ENCODE data around the gene PALMD.

PALMD gene

DNA sequence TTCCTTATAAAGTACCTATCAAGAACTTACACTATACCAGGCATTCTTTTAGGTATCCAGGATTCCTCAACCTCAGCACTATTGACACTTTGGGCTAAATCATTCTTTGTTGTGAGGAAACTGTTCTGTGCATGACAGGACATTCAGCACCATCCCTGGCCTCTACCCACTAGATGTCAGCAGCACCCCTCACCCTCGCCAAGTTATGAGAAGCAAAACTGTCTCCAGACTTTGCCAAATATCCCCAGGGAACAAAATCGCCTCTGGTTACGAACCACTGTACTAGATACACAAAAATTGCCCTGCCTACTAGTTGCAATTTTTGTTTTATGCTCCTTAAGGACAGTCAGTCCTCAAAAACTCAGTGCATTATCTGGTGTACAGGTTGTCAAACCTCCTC lies 35.7 kb downstream of the PALMD start:
- no peak overlapping the region for H3K4me3 ChIP-seq (ENCODE audit: low read depth, low read length)
- no peak for DNase-seq (ENCODE audit: low read depth)
- TF ChIP-seq, protein P1, sequence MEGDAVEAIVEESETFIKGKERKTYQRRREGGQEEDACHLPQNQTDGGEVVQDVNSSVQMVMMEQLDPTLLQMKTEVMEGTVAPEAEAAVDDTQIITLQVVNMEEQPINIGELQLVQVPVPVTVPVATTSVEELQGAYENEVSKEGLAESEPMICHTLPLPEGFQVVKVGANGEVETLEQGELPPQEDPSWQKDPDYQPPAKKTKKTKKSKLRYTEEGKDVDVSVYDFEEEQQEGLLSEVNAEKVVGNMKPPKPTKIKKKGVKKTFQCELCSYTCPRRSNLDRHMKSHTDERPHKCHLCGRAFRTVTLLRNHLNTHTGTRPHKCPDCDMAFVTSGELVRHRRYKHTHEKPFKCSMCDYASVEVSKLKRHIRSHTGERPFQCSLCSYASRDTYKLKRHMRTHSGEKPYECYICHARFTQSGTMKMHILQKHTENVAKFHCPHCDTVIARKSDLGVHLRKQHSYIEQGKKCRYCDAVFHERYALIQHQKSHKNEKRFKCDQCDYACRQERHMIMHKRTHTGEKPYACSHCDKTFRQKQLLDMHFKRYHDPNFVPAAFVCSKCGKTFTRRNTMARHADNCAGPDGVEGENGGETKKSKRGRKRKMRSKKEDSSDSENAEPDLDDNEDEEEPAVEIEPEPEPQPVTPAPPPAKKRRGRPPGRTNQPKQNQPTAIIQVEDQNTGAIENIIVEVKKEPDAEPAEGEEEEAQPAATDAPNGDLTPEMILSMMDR (IDR thresholded peaks at IDR 0.05; ENCODE audit: insufficient read depth, low read depth, low read length, missing control alignments), result no peak

DNA sequence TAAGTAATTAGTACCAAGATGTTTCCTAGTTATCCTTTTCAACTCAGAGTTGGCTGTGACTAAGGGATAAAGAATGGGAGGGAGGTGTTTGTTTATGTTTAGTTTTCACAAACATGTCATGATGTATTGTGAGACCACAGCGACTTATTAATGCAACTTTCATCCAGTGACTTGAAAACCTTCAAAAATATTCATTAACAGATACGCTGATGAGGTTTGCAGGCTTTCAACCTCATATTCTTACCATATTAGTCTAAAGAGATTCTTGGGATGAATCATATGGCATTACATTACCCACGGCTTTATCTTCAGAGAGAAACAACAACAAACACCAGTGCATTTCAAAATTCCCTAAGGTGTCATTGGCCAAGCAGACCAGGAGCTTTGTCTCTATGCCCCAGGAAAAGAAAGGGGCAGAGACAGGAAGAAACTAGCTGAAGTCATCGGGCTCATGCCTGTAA lies 36.4 kb downstream of the PALMD start:
- no peak for DNase-seq (ENCODE audit: low read depth)
- no peak overlapping the region for H3K4me3 ChIP-seq (ENCODE audit: low read depth, low read length)
- TF ChIP-seq, protein P1 (IDR thresholded peaks at IDR 0.05; ENCODE audit: insufficient read depth, low read depth, low read length, missing control alignments), result no peak

DNA sequence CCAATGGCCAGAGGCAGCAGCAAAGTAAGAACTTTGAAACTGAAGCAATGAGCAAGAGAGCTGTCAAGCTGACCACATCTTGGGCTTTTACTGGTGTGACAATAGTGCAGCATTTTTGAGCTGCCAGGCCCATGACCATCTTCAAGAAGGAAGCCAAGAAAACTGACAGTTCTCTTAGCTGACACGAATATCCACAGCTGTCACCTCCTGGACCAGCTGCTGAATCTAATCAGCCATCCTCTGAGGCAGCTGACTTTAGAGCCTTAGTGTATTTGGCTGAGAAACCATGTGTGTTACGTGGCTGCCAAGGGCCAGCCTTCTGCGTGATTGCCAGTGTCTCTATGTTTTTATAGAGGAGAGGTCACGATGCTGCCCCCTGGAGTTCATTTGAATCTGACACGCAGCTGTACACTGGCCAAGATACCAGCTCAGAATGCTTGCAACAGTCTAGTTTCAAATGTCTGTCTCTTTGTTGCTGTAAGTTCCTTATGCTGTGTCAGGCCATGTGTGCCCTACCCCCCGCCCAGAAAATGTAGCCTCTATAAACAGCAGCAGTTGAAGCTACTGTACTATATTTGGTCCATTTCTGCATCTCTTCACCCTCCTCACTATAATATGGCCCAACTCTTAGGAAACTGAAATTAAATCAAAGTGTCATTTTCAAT lies 39.7 kb downstream of the PALMD start:
- TF ChIP-seq, protein P1 (IDR thresholded peaks at IDR 0.05; ENCODE audit: insufficient read depth, low read depth, low read length, missing control alignments), result peak; percentile 68
- peak; percentile 74 for DNase-seq (ENCODE audit: low read depth)
- H3K4me3 ChIP-seq (ENCODE audit: low read depth, low read length), result no peak overlapping the region

DNA sequence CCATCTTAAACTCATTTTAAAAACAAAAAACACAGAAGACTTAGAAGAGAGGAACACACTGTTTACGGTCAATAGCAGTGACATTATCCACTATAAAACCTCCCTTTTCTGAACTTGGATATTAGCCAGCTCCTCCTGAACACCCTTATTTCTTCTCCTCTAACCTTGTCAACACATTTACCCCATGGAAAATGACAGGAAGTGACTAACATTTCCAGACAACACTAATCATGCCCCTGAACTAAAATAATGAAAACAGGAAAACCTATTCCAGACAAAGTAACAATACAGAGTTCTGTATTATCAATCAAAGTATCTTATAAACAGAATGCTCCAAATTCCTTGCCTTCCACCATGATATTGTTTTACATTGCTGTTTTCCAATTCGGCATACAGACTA lies 45.3 kb downstream of the PALMD start:
- TF ChIP-seq, protein P1 (IDR thresholded peaks at IDR 0.05; ENCODE audit: insufficient read depth, low read depth, low read length, missing control alignments), result no peak
- no peak overlapping the region for H3K4me3 ChIP-seq (ENCODE audit: low read depth, low read length)

DNA sequence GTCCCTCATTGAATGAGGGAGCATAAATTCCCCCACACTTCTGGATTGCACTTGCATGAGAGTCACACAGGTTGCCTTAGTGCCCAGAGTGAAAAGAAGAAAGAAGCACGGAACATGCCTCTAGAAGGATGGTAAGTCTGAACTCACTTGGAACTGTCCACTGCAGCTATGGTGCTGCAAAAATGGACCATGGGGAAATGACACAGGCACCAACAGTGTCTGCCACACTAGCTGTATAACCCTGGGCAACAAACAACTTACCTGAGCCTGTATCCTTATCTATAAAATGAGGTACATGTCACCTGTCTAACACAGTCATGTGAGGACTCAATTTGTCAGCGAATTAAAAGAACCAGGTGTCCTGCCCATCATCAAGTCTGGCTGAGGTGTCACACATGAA lies 50.7 kb downstream of the PALMD start:
- H3K4me3 ChIP-seq (ENCODE audit: low read depth, low read length), result no peak overlapping the region
- TF ChIP-seq, protein P1 (IDR thresholded peaks at IDR 0.05; ENCODE audit: insufficient read depth, low read depth, low read length, missing control alignments), result no peak
- DNase-seq (ENCODE audit: low read depth), result no peak

More for the DNA sequence above, 45.3 kb downstream of the PALMD start:
- DNase-seq (ENCODE audit: low read depth), result no peak

DNA sequence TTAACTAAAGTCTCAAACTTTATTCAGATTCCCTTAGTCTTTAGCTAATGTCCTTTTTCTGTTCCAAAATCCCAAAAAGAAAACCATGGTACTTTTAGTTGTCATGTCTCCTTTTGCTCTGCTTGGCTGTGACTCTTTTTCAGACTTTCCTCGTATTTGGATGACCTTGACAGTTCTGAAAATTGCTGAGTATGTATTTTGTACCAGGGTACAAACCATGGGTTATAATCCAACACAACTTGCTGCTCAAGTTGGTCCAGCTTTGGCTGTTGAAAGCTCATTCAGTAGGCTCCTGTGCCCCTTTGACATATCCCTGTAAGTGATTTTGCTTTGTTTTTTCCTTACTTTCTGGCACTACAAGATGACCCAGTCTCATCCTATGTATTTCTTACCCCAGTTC lies 51.7 kb downstream of the PALMD start:
- no peak overlapping the region for H3K4me3 ChIP-seq (ENCODE audit: low read depth, low read length)
- TF ChIP-seq, protein P1 (IDR thresholded peaks at IDR 0.05; ENCODE audit: insufficient read depth, low read depth, low read length, missing control alignments), result no peak
- DNase-seq (ENCODE audit: low read depth), result no peak

DNA sequence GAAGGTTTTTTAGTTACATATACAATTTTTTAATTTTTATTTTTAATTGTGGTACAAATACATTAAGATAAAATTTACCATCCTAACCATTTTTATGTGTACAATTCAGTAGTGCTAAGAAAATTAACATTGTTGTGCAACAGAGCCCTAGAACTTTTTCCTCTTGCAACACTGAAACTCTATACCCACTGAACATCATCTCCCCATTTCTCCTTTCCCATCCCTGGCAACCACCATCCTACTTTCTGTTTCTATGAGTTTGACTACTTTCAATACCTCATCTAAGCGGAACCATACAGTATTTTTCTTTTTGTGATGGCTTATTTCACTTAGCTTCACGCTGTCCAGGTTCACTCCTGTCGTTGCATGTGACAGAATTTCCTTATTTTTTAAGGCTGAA lies 54.1 kb downstream of the PALMD start:
- TF ChIP-seq, protein P1 (IDR thresholded peaks at IDR 0.05; ENCODE audit: insufficient read depth, low read depth, low read length, missing control alignments), result no peak

More for the DNA sequence above, 54.1 kb downstream of the PALMD start:
- no peak overlapping the region for H3K4me3 ChIP-seq (ENCODE audit: low read depth, low read length)
- no peak for DNase-seq (ENCODE audit: low read depth)
